Measurements from ENCODE around the gene ZNF423.

Gene ZNF423

GRCh38 chr16:49665482-49666230, 190.3 kb downstream of the ZNF423 start:
- TF ChIP-seq, protein P1, sequence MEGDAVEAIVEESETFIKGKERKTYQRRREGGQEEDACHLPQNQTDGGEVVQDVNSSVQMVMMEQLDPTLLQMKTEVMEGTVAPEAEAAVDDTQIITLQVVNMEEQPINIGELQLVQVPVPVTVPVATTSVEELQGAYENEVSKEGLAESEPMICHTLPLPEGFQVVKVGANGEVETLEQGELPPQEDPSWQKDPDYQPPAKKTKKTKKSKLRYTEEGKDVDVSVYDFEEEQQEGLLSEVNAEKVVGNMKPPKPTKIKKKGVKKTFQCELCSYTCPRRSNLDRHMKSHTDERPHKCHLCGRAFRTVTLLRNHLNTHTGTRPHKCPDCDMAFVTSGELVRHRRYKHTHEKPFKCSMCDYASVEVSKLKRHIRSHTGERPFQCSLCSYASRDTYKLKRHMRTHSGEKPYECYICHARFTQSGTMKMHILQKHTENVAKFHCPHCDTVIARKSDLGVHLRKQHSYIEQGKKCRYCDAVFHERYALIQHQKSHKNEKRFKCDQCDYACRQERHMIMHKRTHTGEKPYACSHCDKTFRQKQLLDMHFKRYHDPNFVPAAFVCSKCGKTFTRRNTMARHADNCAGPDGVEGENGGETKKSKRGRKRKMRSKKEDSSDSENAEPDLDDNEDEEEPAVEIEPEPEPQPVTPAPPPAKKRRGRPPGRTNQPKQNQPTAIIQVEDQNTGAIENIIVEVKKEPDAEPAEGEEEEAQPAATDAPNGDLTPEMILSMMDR (IDR thresholded peaks at IDR 0.05; ENCODE audit: insufficient read depth, low read depth, low read length, missing control alignments) = no peak
- no peak for DNase-seq (ENCODE audit: low read depth)

DNA sequence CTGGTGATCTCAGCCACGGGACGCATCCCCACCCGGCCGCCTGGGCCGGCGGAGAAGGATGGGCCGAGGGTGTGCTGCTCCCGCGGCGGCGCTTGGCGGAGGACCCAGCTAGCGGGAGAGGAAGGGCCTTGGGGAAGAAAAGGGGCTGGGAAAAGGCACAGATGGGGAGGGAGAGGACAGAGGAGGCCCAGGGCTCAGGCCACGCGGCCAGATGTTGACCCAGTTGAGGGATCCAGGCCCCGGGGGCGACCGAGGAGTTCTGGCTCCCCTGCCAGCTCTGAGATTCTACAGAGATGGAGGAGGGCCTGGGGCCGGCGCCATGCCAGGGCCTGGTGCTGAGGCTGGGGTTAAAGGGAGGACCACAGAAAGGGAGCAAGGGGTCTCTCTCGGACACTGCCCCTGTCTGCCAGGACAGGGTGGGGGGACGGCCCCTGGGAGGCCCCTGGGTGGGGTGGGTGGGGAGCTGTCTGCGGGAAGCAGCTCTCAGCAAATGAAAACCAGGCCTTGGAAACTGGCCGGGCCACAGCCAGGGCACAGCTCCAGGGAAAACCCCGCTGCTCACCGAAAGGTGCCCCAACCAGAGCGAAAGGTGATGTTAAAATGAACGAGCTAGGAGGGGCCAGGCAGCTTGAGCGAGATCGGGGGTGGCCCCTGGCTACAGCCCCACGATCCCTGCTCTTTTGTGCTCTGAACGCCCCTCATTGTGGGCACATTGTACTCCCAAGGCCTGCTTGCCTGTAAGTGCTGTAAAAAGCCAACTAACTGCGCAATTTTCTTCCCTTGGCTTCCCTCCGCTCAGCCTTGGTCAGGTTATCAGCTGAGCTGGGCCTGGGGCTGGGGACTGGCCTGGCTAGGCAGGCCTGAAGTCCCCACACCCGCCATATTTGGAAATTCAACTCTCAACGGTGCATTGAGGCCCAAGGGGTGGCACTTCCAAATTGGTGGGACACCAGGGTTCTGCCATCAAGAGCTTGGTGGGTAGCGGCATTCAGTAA, 191.4 kb downstream of the ZNF423 start:
- H3K4me3 ChIP-seq (ENCODE audit: low read length) = no peak overlapping the region
- TF ChIP-seq, protein P1 (IDR thresholded peaks at IDR 0.05; ENCODE audit: insufficient read depth, low read depth, low read length, missing control alignments) = no peak
- DNase-seq (ENCODE audit: low read depth) = no peak

More at GRCh38 chr16:49665482-49666230, 190.3 kb downstream of the ZNF423 start:
- H3K4me3 ChIP-seq (ENCODE audit: low read length) = no peak overlapping the region

DNA sequence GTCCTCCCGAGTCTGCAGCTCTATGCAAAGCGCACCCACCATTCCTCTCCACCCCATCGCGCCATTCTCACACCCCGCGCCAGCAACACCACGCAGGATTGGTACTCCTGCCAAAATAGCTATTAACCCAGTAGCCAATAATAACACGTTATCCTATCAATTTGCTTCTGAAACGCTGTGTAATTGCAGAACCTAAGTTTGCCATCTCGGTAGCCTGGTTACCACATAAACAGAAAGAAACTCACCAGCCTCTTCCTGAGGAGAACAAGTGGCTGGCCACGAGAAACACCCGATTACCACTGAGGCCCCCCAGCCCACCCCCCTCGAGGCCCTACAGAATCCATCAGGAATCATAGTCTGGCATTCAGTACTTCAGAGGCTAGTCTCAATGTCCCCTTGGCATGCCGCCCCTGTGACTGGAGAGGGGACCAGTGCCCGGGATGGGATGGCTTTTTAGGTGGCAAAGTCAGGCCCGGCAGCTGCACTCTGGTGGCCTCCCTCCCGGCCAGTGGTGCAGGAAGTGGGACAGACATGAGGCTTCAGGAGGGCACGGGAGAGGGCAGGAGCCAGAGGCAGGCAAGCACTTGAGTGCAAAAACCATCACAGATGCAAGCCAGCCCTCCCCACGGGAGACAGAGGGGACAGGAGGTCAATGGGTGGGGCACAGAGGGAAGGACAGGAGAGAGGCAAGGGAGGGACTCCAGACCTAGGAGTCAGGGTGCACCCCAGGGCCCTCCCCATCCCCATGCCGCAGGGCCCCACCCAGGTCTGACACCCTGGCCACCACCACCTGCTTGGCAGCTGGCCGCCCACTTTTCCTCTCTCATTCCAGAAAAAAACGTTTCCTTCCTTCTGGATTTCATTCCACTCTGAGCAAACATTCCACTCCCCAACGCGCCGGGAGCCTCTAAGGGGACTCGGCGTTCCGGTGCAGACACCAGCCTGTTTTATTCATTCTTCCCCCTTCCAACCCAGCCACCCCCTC, 192.5 kb downstream of the ZNF423 start:
- H3K4me3 ChIP-seq (ENCODE audit: low read length) = no peak overlapping the region
- no peak for DNase-seq (ENCODE audit: low read depth)
- TF ChIP-seq, protein P1 (IDR thresholded peaks at IDR 0.05; ENCODE audit: insufficient read depth, low read depth, low read length, missing control alignments) = no peak

DNA sequence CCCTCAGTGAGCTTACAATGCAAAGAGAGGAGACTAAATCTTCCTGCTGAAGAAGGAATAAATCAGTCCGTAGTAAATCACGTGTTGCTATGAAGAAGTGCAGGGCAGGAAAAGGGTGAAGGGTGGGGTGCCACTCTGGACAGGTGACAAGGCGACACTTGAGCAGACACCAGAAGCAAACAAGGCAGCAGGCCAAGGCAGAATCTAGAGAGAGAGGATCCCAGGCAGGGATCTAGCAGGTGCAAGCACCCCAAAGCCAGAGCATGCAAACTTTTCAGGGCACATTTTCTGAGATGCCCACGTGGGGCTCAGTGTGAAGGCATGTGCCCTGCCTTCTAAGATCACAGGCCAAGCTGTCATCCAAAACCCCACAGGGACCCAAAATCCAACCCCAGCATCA, 193.3 kb downstream of the ZNF423 start:
- H3K4me3 ChIP-seq (ENCODE audit: low read length) = no peak overlapping the region
- TF ChIP-seq, protein P1 (IDR thresholded peaks at IDR 0.05; ENCODE audit: insufficient read depth, low read depth, low read length, missing control alignments) = no peak
- DNase-seq (ENCODE audit: low read depth) = no peak

GRCh38 chr16:49661465-49662187, 194.3 kb downstream of the ZNF423 start:
- H3K4me3 ChIP-seq (ENCODE audit: low read length) = no peak overlapping the region
- DNase-seq (ENCODE audit: low read depth) = no peak
- TF ChIP-seq, protein P1 (IDR thresholded peaks at IDR 0.05; ENCODE audit: insufficient read depth, low read depth, low read length, missing control alignments) = no peak
